OCI-LY3 (cell line): ENCODE measurements around the gene MEF2C.

Experiments
- EZH2phosphoT487 ChIP-seq: fragments of 200-600 bp; shearing (Covaris generic); IDR thresholded peaks from 2 replicates; pipeline ENCODE4 v1.6.1; 2018; ENCODE audit warnings: antibody characterized with exemption, mixed run types, low read depth
- TF ChIP-seq, protein P1 (sequence below): fragments of 200-600, 300-600 bp; sonication (generic); IDR thresholded peaks from 2 replicates; pipeline ENCODE4 v1.5.1; 2014; ENCODE audit warnings: antibody characterized with exemption, low read length, low read depth

DNA sequence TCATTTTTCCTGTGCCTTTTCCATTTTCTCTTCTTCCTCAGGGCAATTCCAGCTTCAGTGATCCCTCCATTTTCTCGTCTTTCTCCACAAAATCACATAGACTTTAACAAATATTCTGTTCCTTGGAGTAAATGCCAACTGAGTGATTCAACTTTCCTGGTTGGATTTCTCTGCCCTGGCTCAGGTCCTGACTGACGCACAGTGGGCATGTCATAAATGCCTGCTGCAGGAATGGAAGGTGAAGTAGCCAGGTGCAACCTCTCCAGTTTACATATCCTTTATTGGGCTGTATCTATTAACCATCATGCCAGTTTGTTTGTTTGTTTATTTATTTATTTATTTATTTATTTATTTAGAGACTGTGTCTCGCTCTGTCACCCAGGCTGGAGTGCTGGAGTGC, 95.1 kb downstream of the MEF2C start:
- TF ChIP-seq, protein P1, sequence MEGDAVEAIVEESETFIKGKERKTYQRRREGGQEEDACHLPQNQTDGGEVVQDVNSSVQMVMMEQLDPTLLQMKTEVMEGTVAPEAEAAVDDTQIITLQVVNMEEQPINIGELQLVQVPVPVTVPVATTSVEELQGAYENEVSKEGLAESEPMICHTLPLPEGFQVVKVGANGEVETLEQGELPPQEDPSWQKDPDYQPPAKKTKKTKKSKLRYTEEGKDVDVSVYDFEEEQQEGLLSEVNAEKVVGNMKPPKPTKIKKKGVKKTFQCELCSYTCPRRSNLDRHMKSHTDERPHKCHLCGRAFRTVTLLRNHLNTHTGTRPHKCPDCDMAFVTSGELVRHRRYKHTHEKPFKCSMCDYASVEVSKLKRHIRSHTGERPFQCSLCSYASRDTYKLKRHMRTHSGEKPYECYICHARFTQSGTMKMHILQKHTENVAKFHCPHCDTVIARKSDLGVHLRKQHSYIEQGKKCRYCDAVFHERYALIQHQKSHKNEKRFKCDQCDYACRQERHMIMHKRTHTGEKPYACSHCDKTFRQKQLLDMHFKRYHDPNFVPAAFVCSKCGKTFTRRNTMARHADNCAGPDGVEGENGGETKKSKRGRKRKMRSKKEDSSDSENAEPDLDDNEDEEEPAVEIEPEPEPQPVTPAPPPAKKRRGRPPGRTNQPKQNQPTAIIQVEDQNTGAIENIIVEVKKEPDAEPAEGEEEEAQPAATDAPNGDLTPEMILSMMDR: no peak
- no peak for TF ChIP-seq EZH2phosphoT487
